OCI-LY7 (cell line): ENCODE results near the gene DSTYK.
"Not testable (repeated sequence)": the region's sequence is repeated elsewhere in the genome, so short reads cannot be mapped to it uniquely, and the experiment has no call there.

ENCODE experiments used
- CTCF ChIP-seq: fragments of 200-600 bp; sonication (generic); conservative IDR thresholded peaks from 2 replicates; pipeline ENCODE4 v1.5.1; 2014; ENCODE audit warnings: mild to moderate bottlenecking, antibody characterized with exemption, low read length, moderate library complexity, mixed read lengths
- EZH2phosphoT487 ChIP-seq: fragments of 200-600 bp; sonication (generic); IDR thresholded peaks from 2 replicates; pipeline ENCODE4 v1.6.1; 2018; ENCODE audit warnings: low read depth, borderline replicate concordance, mild to moderate bottlenecking, mixed run types, antibody characterized with exemption, low read length, moderate library complexity, mixed read lengths

DNA sequence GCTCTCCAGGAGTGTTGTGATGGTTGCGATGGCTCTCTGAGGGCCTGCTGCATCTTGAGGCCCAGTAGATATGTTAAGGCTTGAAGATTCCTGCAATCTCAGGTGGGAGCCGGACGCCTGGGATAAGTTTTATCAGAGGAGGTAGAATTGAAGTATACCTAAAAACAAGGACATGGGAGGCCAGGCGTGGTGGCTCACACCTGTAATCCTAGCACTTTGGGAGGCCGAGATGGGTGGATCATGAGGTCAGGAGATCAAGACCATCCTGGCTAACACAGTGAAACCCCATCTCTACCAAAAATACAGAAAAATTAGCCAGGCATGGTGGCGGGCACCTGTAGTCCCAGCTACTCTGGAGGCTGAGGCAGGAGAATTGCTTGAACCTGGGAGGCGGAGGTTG lies 22.5 kb upstream of the DSTYK start:
- TF ChIP-seq CTCF, EZH2phosphoT487: not testable (repeated sequence)
